Measurements from ENCODE around the gene PLIN3.
A peak's percentile ranks its signal among the peaks of the same experiment; 100 is the strongest.
"Not testable (repeated sequence)": the region's sequence is repeated elsewhere in the genome, so short reads cannot be mapped to it uniquely, and the experiment has no call there.

PLIN3 gene

DNA sequence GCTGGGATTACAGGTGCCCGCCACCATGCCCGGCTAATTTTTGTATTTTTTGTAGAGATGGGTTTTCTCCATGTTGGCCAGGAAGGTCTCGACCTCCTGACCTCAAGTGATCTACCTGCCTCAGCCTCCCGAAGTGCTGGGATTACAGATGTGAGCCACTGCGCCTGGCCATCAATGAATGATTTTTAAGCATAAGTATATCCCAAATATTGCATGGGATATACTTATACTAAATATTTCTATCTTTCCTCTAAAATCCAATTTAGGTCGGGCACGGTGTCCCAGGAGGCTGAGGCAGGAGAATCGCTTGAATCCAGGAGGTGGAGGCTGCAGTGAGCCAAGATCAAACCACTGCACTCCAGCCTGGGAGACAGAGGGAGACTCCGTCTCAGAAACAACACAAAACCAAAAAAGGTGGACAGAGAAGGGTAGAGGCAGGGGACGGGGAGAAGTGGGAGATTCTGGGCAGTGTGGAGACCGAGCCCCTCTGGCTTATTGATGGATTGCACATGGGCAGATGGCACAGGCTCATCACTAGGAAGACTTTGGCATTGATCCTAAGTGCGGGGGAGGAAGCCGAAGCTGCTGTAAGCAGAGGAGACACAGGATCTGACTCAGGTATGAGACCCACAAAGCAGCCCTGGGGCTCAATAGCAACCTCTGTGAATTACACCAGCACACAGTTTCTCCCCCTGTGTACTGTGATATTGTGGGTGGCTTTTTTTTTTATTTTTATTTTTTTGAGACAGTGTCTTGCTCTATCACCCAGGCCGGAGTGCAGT, 21.8 kb upstream of the PLIN3 start:
- H3K27me3 ChIP-seq (ENCODE audit: low read depth, low read length): no peaks in the 10 kb centered on the region
- no peaks in the 10 kb centered on the region for H3K4me1 ChIP-seq (ENCODE audit: control insufficient read depth in 1 of 2, insufficient read depth in 2 of 2, low read length in 2 of 2)
- H3K27ac ChIP-seq (ENCODE audit: low read length): no peak overlapping the region
- H3K36me3 ChIP-seq (ENCODE audit: control insufficient read depth in 1 of 2, insufficient read depth in 2 of 2, low read length in 2 of 2): no peaks in the 10 kb centered on the region
- H3K4me3 ChIP-seq (ENCODE audit: low read depth in 1 of 2, low read length in 2 of 2): no peak overlapping the region
- H3K9me3 ChIP-seq (ENCODE audit: control insufficient read depth in 1 of 2, low read length in 2 of 2): no peaks in the 10 kb centered on the region

- not testable (repeated sequence) for H3K36me3 ChIP-seq (ENCODE audit: control insufficient read depth in 1 of 2, insufficient read depth in 2 of 2, low read length in 2 of 2); H3K27me3 ChIP-seq (ENCODE audit: low read depth, low read length); H3K4me1 ChIP-seq (ENCODE audit: control insufficient read depth in 1 of 2, insufficient read depth in 2 of 2, low read length in 2 of 2); H3K4me3 ChIP-seq (ENCODE audit: low read depth in 1 of 2, low read length in 2 of 2); H3K9me3 ChIP-seq (ENCODE audit: control insufficient read depth in 1 of 2, low read length in 2 of 2); H3K27ac ChIP-seq (ENCODE audit: low read length)
These were observed 20.3 kb upstream of the PLIN3 start for GRCh38 chr19:4887803-4888202.

- H3K4me1 ChIP-seq (ENCODE audit: control insufficient read depth in 1 of 2, insufficient read depth in 2 of 2, low read length in 2 of 2); H3K9me3 ChIP-seq (ENCODE audit: control insufficient read depth in 1 of 2, low read length in 2 of 2); H3K27me3 ChIP-seq (ENCODE audit: low read depth, low read length); H3K4me3 ChIP-seq (ENCODE audit: low read depth in 1 of 2, low read length in 2 of 2); H3K36me3 ChIP-seq (ENCODE audit: control insufficient read depth in 1 of 2, insufficient read depth in 2 of 2, low read length in 2 of 2); H3K27ac ChIP-seq (ENCODE audit: low read length): not testable (repeated sequence)
These were observed 17.5 kb upstream of the PLIN3 start for GRCh38 chr19:4884993-4885392.

- not testable (repeated sequence) for H3K36me3 ChIP-seq (ENCODE audit: control insufficient read depth in 1 of 2, insufficient read depth in 2 of 2, low read length in 2 of 2); H3K9me3 ChIP-seq (ENCODE audit: control insufficient read depth in 1 of 2, low read length in 2 of 2); H3K27ac ChIP-seq (ENCODE audit: low read length); H3K4me3 ChIP-seq (ENCODE audit: low read depth in 1 of 2, low read length in 2 of 2); H3K27me3 ChIP-seq (ENCODE audit: low read depth, low read length); H3K4me1 ChIP-seq (ENCODE audit: control insufficient read depth in 1 of 2, insufficient read depth in 2 of 2, low read length in 2 of 2)
These were observed 15.4 kb upstream of the PLIN3 start for GRCh38 chr19:4882874-4883273.

DNA sequence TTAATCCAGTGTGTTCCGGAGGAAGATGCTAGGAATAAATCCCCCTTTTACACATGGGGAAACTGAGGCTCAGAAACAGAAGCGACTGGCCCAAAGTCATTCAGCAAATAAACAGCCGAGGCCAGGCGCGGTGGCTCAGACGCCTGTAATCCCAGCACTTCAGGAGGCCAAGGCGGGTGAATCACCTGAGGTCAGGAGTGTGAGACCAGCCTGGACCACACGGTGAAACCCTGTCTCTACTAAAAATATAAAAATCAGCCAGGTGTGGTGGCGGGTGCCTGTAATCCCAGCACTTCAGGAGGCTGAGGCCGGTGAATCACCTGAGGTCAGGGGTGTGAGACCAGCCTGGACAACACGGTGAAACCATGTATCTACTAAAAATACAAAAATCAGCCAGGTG, 11.6 kb upstream of the PLIN3 start:
- Histone ChIP-seq H3K27me3 (ENCODE audit: low read depth, low read length) (no peaks in the 10 kb centered on the region), H3K27ac (ENCODE audit: low read length) (no peak overlapping the region), H3K36me3 (ENCODE audit: control insufficient read depth in 1 of 2, insufficient read depth in 2 of 2, low read length in 2 of 2) (no peaks in the 10 kb centered on the region), H3K9me3 (ENCODE audit: control insufficient read depth in 1 of 2, low read length in 2 of 2) (no peaks in the 10 kb centered on the region), H3K4me3 (ENCODE audit: low read depth in 1 of 2, low read length in 2 of 2) (no peak overlapping the region), H3K4me1 (ENCODE audit: control insufficient read depth in 1 of 2, insufficient read depth in 2 of 2, low read length in 2 of 2) (no peaks in the 10 kb centered on the region)

GRCh38 chr19:4878491-4878968, 11.1 kb upstream of the PLIN3 start:
- no peak overlapping the region for H3K4me3 ChIP-seq (ENCODE audit: low read depth in 1 of 2, low read length in 2 of 2)
- H3K27me3 ChIP-seq (ENCODE audit: low read depth, low read length): no peaks in the 10 kb centered on the region
- H3K4me1 ChIP-seq (ENCODE audit: control insufficient read depth in 1 of 2, insufficient read depth in 2 of 2, low read length in 2 of 2): no peaks in the 10 kb centered on the region
- no peak overlapping the region for H3K27ac ChIP-seq (ENCODE audit: low read length)
- no peaks in the 10 kb centered on the region for H3K9me3 ChIP-seq (ENCODE audit: control insufficient read depth in 1 of 2, low read length in 2 of 2)
- no peaks in the 10 kb centered on the region for H3K36me3 ChIP-seq (ENCODE audit: control insufficient read depth in 1 of 2, insufficient read depth in 2 of 2, low read length in 2 of 2)

DNA sequence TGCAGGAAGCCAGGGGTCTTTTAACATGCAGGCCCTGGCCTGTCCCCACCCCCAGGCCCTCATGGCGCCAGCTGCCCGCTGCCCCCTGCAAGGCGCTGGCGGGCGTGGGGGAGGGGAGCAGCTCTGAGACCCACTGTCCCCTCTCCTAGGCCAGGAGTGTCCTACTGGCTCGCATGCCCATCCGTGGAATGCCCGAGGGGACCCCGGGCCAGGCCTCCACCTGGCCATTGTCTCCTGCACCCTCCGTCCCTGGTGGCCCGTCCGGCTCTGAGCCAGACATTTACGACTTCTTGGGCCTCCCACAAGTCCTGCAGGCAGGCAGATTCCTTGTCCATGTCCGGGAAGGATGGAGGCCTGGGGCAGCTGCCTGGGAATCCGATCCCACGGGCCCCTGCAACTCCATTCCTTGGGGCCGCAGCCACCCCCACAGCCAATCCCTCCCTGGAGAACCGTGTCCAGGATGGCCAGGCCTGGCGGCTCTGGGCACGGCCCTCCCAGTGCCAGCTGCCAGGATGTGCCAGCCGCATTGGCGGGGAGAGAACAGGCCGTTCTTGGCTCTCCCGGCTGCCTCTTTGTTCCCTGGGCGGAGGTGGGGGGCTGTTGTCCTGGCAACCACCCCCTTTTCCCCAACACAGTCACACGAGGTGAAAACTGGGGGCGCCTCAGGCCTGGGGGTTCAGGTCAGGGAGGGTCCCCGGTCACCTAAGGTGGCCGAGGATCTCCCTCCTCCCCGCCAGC, 10.5 kb upstream of the PLIN3 start:
- no peak overlapping the region for H3K4me3 ChIP-seq (ENCODE audit: low read depth in 1 of 2, low read length in 2 of 2)
- H3K36me3 ChIP-seq (ENCODE audit: control insufficient read depth in 1 of 2, insufficient read depth in 2 of 2, low read length in 2 of 2): no peaks in the 10 kb centered on the region
- no peaks in the 10 kb centered on the region for H3K9me3 ChIP-seq (ENCODE audit: control insufficient read depth in 1 of 2, low read length in 2 of 2)
- no peak overlapping the region for H3K27ac ChIP-seq (ENCODE audit: low read length)
- no peaks in the 10 kb centered on the region for H3K27me3 ChIP-seq (ENCODE audit: low read depth, low read length)
- no peaks in the 10 kb centered on the region for H3K4me1 ChIP-seq (ENCODE audit: control insufficient read depth in 1 of 2, insufficient read depth in 2 of 2, low read length in 2 of 2)

GRCh38 chr19:4873930-4874329, 6.5 kb upstream of the PLIN3 start:
- Histone ChIP-seq H3K27ac (ENCODE audit: low read length) (no peak overlapping the region), H3K4me3 (ENCODE audit: low read depth in 1 of 2, low read length in 2 of 2) (no peak overlapping the region), H3K4me1 (ENCODE audit: control insufficient read depth in 1 of 2, insufficient read depth in 2 of 2, low read length in 2 of 2) (no peaks in the 10 kb centered on the region), H3K27me3 (ENCODE audit: low read depth, low read length) (no peaks in the 10 kb centered on the region), H3K36me3 (ENCODE audit: control insufficient read depth in 1 of 2, insufficient read depth in 2 of 2, low read length in 2 of 2) (no peaks in the 10 kb centered on the region), H3K9me3 (ENCODE audit: control insufficient read depth in 1 of 2, low read length in 2 of 2) (no peaks in the 10 kb centered on the region)

DNA sequence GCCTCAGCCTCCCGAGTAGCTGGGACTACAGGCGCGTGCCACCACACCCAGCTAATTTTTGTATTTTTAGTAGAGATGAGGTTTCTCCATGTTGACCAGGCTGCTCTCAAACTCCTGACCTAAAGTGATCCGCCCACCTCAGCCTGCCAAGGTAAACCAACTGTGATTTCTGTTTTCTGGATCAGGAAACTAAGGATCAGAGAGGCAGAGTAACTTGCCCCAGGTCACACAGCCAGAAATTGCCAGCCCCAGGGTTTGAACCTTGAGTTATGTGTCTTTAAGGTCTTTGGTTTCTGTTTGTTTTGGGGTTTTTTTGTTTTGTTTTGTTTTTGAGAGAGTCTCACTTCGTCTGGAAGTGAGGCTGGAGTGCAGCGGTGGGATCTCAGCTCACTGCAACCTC, 4.2 kb upstream of the PLIN3 start:
- no peaks in the 10 kb centered on the region for H3K9me3 ChIP-seq (ENCODE audit: control insufficient read depth in 1 of 2, low read length in 2 of 2)
- H3K27ac ChIP-seq (ENCODE audit: low read length): no peak overlapping the region
- peaks cover 0 to under 1% of the 10 kb centered on the region in 2 donors for H3K4me1 ChIP-seq (ENCODE audit: control insufficient read depth in 1 of 2, insufficient read depth in 2 of 2, low read length in 2 of 2)
- no peaks in the 10 kb centered on the region for H3K27me3 ChIP-seq (ENCODE audit: low read depth, low read length)
- no peaks in the 10 kb centered on the region for H3K36me3 ChIP-seq (ENCODE audit: control insufficient read depth in 1 of 2, insufficient read depth in 2 of 2, low read length in 2 of 2)
- H3K4me3 ChIP-seq (ENCODE audit: low read depth in 1 of 2, low read length in 2 of 2): no peak overlapping the region

- Histone ChIP-seq H3K9me3 (ENCODE audit: control insufficient read depth in 1 of 2, low read length in 2 of 2) (no peaks in the 10 kb centered on the region), H3K4me1 (ENCODE audit: control insufficient read depth in 1 of 2, insufficient read depth in 2 of 2, low read length in 2 of 2) (peaks cover 4% of the 10 kb centered on the region in 2 donors), H3K4me3 (ENCODE audit: low read depth in 1 of 2, low read length in 2 of 2) (no peak overlapping the region), H3K27ac (ENCODE audit: low read length) (no peak overlapping the region), H3K27me3 (ENCODE audit: low read depth, low read length) (no peaks in the 10 kb centered on the region), H3K36me3 (ENCODE audit: control insufficient read depth in 1 of 2, insufficient read depth in 2 of 2, low read length in 2 of 2) (no peaks in the 10 kb centered on the region)
These were observed 2.7 kb upstream of the PLIN3 start for GRCh38 chr19:4870025-4870700.

- H3K27ac ChIP-seq (ENCODE audit: low read length): no peak overlapping the region
- no peaks in the 10 kb centered on the region for H3K9me3 ChIP-seq (ENCODE audit: control insufficient read depth in 1 of 2, low read length in 2 of 2)
- no peaks in the 10 kb centered on the region for H3K27me3 ChIP-seq (ENCODE audit: low read depth, low read length)
- H3K36me3 ChIP-seq (ENCODE audit: control insufficient read depth in 1 of 2, insufficient read depth in 2 of 2, low read length in 2 of 2): no peaks in the 10 kb centered on the region
- peaks cover 4% of the 10 kb centered on the region in 2 donors for H3K4me1 ChIP-seq (ENCODE audit: control insufficient read depth in 1 of 2, insufficient read depth in 2 of 2, low read length in 2 of 2)
- peak overlapping the region in 1 of 2 donors; percentile 81 for H3K4me3 ChIP-seq (ENCODE audit: low read depth in 1 of 2, low read length in 2 of 2)
These were observed 893 bp upstream of the PLIN3 start for GRCh38 chr19:4868286-4868834.
